ENCODE measurements around the gene FADS6.

FADS6 gene, protein sequence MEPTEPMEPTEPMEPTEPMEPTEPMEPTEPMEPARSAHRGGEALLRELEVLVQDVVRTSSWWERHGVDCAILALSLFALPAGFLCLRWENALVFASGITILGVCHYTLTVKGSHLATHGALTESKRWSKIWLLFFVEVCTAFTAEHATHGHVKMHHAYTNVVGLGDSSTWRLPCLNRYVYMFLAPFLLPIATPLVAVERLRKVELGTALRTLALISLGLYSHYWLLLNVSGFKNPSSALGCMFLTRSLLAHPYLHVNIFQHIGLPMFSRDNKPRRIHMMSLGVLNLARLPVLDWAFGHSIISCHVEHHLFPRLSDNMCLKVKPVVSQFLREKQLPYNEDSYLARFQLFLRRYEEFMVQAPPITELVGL

DNA sequence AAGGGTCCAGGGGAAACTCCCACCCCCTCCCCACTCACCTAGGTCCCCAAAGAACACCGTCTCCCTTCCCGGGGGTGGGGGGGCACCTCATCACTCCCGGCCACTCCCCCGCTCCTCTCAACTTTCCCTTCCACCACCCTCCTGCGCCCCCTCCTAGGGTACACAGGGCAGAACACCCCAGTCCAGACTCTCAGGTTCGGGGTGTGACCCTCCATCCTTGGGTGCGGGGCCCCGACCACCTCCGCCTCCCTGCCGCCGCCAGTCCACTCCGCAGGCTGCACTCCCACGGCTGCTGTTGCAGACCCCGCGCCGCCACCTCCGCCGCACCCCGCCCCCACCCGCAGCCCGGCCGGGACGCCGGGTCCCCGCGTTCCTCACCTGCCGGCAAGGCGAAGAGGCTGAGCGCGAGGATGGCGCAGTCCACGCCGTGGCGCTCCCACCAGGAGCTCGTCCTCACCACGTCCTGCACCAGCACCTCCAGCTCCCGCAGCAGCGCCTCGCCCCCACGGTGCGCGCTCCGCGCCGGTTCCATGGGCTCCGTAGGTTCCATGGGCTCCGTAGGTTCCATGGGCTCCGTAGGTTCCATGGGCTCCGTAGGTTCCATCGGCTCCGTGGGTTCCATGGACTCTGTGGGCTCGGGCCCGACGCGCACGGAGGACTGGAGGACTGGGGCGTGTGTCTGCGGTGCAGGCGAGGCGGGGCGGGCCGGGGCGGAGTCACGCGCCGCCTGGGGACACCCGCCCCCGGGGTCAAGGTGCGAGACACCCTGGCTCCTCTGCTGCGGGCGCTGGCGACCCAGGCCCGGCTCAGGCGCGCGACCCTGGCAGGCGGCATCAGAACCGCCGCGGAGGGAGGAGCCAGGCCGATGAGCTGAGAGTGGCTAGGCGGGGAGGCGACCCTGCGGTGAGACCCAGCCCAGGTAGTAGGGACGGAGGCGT lies at the start of gene FADS6:
Gene FADS6, minus strand, starts transcription at position 660 of the 938 bp plus-strand sequence. Its CDS starts 38 bp downstream, at position 622.
- DNase-seq: no peak

DNA sequence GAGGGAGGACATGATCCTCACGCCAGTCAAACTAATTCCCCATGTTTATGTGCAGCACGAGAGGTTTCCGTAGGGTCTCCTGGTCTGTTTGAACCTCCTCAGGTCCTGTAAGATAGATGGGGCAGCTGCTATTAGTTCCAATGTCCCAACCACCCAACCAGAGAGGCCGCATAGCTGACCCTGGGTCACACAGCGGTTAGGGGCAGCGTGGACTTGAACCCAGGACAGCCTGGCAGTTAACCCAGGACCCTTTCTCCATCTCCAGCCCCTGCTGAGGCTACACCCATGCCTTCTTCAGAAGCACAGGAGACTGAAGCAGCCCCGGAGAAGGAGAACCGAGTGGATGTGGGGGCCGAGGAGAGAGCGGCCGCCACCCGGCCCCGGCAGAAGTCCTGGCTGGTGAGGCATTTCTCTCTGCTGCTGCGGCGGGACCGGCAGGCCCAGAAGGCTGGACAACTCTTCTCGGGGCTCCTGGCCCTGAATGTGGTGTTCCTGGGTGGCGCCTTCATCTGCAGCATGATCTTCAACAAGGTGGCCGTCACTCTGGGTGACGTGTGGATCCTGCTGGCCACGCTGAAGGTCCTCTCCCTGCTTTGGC lies 47.8 kb upstream of the FADS6 start:
- DNase-seq: no peak

DNA sequence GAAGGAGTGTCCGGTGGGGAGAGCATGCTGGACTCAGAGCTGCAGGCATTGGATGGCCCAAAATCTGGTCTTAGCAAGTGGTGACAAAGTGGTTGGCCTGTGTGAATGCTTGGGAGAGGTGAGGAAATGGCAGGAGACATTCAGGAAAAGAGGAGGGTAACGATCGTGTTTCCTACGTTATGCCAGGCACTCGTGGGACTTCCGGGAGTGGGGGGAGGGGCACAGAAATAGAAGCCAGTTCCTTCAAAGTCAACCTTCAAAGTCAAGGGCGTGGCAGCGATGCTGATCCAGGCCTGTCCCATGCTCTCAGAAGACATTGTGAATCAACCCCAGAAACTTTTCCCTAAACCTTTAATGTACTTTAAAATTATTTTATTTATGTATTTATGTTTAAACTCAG lies 46.1 kb upstream of the FADS6 start:
- no peak for DNase-seq

DNA sequence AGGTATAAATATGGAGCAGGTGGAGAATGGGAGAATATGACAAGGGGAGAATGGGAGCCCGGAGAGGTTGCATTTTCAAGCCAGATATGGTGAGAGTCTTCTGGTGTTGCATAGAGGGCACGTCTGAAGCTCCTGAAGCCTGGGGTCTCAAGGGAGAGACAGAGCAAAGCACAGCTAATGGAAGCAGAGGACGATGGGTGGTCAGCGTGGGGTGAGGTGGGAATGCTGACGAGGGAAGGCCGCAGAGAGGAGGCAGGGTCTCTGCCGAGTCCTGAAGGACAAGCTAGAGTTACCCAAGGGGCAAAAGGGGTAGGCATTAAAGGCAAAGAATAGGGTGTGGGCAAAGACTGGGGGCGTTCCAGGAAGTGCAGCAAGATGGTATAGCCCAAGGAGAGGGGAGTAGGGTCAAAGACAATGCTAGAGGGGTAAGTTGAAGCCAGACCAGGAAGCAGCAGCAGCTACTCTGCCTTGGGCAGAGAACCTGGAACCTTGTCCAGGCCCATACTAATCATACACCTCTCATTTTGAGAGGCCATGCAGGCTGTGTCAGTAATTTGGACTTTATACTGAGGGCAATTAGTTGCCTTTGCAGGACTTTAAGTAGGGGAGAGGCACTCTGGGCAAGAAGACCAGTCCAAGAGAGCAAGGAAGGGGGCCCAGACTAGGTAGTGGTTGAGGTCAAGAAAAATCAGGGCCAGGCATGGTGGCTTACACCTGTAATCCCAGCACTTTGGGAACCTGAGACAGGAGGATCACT lies 44.9 kb upstream of the FADS6 start:
- DNase-seq: no peak

DNA sequence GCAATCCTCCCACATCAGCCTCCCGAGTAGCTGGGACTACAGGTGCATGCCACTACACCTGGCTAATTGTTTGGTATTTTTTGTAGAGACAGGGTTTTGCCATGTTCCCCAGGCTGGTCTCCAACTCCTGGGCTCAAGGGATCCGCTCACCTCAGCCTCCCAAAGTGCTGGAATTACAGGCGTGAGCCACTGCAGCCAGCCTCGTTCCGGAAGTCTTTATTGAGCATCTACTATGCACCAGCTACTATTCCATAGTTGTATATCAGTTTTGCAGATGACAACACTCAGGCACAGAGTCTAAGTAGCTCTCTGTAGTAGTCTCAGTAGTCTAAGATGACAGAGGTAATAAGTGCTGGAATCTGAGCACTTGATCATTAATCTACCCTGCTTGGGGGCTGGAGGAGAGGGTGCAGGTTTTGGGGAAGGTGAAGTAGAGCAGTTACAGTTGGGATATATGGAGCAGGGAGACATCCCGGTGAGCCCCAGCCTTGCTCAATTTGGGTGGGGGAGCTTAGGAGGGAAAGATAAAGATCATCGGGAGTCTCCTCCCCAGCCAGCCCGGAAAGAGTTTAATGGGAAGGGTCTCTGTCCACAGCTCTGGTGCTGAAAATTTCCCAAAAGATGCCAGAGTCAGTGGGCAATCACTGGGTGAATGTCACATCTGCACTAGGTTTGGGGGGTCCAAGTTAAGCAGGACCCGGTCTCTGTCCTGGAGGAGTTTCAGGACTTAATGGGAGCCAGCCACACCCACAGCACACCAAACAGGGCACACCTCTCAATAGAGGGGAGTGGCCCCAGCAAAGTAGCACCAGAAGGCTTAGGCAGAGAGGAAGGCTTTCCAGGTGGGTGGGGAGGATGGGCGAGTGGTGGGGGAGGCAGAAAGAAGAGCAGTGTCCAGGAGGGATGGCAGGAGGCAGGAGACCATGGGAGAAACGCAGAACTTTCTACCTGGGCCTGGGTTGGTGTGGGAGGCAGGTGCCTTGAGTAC lies 43.9 kb upstream of the FADS6 start:
- DNase-seq: no peak

DNA sequence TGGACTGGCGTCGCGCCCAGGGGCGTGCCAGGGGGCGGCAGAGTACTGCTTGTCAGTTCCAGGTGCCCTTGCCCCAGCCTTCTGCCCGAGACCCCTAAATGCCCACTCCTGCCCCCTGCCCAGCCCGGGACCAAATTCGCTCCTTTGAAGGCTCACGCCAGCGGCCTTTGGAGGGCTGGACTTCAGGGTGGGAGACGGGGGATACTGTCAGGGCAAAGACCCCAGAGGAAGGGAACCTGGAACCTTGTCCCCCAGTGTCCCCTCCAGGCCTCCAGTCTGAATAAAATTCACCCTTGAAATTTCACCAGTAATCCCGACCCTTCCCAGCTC lies 43.0 kb upstream of the FADS6 start:
- DNase-seq: no peak

DNA sequence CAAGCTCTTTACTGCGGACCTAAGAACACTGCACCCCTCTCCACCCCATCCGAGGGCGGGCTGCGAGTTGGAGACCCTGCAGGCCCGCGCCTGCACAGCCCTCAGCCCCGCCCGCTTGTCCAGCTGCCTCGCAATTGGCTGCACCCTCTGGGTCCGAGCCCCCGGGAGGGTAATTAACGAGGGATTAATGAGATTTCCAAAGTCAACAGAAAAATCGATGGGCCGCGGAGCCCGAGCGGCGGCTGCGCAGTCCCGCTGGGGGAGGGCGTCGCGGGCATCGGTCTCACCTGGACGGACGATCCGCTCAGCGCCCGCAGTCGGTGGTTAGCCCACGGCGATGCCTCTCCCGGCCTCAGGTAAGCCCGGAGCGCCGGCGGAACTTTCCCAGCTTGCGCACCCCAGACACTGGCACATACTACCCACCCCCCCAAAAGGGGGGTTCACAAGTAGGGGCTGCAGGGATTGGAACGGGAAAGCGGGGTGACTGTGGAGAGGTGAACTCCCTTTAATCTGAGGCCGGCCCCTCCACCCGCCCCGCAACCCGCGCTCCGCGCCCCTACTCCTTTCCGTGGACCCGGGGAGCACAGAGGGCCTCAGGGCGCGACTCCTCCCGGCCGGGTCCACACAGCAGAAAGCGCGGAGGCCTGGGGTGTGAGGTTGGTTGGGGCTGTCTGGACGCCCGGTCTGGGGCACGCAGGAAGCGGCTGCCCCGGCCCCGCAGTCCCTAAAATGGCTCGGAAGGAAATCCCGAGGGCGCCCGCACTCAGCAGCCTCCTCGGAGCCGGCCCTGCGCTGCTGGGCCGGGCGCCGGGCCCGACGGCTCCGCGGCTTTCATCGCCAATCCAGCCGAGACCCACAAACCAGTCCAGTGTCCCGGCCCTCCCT lies 42.4 kb upstream of the FADS6 start, which contains the start of gene OTOP3:
Gene OTOP3, plus strand, starts transcription at position 314 of the 885 bp plus-strand sequence. Its CDS starts 24 bp downstream, at position 338.
- no peak for DNase-seq

DNA sequence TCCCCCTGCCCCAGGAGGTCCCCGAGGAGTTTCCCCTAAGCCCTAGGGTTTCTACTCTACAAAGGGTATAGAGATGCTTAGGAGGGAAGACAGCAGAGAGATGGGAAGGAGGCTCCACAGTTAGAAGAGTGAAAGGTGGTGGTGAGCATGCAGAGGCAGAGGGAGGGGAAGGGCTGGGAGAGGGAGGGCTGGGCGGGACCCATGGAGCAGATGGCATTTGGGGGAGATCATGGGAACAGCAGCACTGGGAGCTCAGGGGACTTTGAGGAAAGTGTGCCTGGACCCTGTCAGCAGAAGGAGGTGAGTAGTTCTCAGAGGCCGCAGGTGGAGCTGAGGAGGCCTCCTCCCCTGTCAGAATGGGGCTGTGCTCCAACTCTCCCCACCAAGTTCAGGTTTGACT lies 41.6 kb upstream of the FADS6 start:
- no peak for DNase-seq

DNA sequence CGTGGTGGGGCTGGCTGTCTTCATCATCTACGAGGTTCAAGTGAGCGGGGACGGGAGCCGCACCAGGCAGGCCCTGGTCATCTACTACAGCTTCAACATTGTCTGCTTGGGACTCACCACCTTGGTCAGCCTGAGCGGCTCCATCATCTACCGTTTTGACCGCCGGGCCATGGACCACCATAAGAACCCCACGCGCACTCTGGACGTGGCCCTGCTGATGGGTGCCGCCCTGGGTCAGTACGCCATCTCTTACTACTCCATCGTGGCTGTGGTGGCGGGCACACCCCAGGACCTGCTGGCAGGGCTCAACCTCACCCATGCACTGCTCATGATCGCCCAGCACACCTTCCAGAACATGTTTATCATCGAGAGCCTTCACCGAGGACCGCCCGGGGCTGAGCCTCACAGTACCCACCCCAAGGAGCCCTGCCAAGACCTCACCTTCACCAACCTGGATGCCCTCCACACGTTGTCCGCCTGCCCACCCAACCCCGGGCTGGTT lies 37.2 kb upstream of the FADS6 start:
- no peak for DNase-seq

DNA sequence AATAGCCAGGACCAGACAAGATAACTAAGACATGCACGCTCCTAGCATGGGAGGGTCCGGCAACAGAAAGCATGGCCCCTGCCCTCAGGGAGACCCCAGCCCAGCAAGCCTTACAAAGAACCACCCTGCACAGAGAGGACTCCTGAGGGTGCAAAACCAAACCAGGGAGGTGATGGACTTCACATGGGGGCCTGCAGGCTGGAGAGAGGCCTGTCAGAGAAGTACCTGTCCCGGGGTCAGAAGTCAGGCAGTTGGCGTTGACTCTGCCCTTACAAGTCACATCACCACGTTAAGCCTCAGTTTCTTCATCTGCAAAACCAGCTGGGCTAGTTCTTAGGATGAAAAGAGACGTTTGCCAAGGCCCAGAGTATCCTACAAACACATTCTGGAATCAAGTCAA lies 35.4 kb upstream of the FADS6 start:
- no peak for DNase-seq

DNA sequence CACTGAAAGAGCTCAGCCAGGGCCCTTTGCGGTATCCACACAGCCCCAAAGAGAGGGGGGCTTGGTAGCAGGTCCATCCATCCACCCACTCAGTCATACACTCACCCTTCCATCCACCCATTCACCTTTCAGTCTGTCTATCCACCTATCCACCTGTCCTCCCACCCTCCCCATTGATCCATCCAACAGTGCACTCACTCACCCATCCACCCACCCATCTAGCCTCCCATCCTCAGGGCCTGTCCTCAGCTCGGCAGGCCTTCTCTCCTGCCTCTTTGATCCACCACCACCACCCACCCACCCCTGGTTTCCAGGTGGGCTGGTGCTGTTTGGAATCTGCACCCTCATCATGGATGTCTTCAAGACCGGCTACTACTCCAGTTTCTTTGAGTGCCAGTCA lies 31.8 kb upstream of the FADS6 start:
- DNase-seq: no peak

DNA sequence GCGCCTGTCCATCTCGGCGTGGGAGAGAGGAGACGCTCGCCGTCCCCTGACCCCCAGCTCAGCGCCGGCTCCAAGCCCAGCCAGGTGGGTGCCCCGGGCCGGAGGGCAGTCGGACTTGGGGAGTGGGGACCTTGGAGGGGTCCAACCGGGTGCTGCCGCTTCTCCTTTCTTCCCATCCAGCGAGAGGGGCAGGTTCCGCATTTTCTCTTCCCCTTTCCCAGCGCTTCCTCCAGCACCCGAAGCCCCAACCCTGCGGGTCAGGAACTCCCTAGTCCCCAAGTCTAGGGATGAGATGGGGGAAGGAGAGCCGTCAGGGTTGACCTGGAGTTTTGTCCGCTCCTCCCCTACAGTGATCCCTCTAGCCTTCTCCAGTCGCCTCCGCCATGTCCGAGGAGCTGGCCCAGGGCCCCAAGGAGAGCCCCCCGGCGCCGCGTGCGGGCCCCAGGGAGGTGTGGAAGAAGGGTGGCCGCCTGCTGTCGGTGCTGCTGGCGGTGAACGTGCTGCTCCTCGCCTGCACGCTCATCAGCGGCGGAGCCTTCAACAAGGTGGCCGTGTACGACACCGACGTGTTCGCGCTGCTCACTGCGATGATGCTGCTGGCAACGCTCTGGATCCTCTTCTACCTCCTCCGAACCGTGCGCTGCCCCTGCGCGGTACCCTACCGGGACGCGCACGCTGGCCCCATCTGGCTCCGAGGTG lies 31.0 kb upstream of the FADS6 start, which contains the start of gene OTOP2:
Gene OTOP2, plus strand, starts transcription at position 24 of the 699 bp plus-strand sequence. Its CDS starts 360 bp downstream, at position 384.
- DNase-seq: peak; percentile 6

DNA sequence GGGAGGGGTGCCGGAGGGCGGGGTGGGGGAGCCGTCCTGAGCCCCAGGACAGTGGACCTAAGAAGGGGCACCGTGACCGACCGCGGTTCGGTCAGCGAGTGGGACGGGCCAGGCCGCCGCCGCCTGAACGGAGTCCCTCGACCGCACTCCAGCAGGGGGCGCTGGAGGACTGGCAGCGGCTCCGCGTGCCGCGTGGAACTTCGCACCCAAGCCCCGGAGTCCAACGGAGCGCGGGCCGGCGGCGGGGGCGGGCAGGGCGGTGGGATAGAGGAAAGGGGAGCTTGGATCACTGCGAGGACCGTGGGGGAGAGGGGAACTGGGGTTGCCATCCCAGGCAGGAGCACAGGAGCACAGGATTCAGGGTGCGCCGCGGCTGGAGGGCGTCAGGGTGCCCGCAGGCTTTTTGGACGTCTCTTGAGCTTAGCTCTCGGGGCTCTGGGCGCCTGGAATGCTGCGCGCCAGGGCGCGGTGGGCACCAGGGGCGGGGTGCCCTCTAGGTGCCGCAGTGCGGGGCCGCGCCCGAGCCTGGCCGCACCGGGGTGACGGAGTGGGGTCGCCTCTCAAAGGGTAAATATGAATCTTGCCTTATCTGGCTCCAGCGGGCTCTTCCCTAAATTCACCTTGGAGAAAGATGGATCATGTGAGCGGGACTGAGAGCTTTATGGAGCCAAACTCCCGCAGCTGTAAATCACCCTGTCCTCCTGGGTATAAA lies 30.3 kb upstream of the FADS6 start:
- peak; percentile 69 for DNase-seq

DNA sequence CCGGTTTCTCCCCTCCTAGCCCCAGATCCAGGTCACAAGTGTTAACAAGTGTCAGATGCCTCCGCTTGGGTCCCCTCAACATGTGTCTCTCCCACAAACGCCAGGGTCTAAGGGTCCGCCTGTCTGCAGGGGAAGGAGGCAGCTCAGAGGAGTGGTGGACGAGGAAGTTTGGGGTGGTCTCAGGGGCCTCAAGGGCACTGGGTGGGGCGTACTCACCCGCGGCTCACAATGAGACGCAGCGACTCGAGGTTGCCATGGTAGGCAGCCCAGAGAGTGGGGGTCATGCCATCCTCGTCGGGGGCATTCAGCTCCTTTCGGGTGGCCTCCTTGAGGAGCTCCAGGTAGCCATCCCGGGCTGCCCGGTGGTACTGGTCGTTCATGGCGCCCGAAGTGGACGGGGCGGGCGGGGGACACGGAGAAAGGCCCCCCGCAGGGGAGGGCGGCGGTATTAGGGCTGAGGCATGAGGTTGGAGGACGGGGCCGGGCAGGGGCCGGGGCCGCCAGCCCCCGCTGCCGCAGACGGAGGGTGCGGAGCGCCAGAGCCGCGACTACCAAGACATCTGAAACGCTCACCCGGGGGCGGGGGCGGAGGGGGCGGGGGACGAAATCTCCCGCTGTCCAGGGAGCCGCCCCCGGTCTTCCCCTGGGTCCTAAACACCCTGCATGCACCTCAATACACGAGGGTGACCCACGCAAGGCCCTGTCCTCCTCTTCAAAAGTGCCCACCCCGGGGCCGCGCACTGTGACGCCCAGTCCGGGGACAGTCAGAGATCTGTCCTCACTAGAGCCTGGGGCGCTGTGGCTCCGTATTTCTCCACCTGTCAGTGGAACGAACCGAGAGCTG lies 29.5 kb upstream of the FADS6 start, which contains the start of gene USH1G:
Gene USH1G, minus strand, starts transcription at position 562 of the 844 bp plus-strand sequence. Its CDS starts 182 bp downstream, at position 380.
- DNase-seq: no peak

DNA sequence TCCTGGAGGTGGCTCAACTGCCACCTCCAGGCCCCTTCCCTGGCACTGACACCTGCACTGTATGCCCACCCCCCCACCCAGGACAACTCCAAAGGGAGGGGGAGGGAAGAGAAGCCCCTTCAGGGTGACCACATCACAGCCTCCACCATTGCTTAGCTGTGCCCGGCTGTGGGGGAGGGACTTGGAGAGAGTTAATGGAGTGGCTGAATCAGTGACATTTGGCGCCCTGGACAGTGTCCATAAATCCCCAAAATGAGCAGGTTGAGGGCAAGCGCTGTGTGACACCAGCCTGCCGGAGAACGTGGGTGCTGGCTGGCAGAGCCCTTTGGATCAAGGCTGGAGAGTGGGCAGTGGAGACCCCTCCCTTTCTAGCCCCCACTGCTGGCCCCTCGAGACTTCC lies 28.7 kb upstream of the FADS6 start:
- no peak for DNase-seq

DNA sequence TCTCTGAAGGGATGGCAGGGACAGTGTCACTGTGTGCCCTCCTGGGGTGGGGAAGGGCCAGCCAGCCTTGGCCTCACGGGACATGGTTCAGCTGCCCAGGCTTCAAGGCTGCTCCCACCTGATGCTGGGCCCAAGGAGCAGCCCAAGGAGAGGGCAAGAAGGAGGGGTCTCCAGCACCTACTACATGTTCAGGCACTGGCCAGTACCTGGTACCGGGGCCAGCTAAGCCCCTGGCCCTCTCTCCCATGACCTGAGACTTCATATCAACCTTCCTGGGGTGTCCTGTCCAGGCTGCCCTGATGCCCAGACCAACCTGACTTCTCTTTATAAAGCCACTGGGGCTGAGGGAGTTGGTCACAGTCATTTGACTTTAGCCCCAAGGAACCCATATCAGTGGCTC lies 28.3 kb upstream of the FADS6 start:
- no peak for DNase-seq

DNA sequence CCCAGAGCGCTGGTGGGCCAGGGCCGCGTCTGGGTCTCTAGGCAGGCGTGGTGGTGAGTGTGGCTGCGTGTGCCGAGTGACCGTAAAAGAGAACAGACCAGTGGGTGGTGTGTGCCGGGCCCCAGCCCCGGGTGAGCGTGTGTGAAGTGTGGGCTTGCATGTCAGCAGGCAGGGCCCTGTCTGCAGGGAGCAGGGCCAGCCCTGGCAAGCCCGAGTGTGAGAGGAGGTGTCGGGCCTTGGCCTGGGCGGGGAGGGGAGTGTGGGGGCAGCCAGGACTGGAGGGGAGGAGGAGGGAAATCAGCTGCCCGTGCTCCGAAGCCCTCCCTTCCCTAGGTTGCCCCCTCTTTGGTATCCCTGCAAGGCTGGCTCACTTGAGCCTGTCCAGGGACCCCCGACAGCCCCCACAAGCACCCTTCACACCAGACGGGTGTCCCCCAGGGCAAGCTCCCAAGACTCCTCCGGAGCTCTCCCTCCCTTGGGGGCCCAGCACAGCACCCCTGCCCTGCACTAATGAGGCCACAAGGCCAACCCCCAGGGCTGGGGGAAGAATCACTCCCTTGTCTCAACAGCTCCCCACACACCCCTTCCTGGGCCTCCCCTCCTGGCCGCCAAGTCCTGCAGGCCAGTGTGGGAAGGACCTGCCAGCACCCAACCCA lies 27.7 kb upstream of the FADS6 start:
- no peak for DNase-seq
